ENCODE data around the gene GABRG3.

DNA sequence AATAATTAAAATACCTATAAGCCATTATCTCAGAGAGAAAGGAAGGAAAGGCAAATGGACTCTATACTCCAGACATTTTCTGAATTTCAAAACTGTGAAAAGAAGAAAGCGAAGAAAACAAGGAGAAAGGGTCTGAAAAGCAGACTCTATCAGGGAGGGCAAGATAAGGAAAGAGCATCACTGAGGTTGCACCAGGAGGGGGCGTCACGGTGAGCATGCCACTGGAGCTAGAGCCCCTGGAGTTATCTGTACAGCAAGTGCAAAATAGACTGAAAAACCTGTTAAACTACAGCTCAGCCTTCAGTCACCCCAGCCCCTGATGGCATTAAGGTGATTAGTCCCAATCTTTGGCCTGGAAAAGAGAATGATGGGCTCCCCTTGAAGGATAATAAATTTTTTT, 514.3 kb downstream of the GABRG3 start:
- TF ChIP-seq, protein P1, sequence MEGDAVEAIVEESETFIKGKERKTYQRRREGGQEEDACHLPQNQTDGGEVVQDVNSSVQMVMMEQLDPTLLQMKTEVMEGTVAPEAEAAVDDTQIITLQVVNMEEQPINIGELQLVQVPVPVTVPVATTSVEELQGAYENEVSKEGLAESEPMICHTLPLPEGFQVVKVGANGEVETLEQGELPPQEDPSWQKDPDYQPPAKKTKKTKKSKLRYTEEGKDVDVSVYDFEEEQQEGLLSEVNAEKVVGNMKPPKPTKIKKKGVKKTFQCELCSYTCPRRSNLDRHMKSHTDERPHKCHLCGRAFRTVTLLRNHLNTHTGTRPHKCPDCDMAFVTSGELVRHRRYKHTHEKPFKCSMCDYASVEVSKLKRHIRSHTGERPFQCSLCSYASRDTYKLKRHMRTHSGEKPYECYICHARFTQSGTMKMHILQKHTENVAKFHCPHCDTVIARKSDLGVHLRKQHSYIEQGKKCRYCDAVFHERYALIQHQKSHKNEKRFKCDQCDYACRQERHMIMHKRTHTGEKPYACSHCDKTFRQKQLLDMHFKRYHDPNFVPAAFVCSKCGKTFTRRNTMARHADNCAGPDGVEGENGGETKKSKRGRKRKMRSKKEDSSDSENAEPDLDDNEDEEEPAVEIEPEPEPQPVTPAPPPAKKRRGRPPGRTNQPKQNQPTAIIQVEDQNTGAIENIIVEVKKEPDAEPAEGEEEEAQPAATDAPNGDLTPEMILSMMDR (conservative IDR thresholded peaks at IDR 0.05; ENCODE audit: low read depth in 2 of 2): peak; percentile 53 to 60
- no peak for TF ChIP-seq POLR2AphosphoS5 (IDR thresholded peaks at IDR 0.05; ENCODE audit: low read depth)
- no peak for TF ChIP-seq EZH2 (IDR thresholded peaks at IDR 0.05; ENCODE audit: low read depth, unreplicated experiment)

Measured in GM23338 (cell line).